HepG2 (cell line): ENCODE measurements around the gene TUBG2. TPM values are rescaled to one million over a fixed set of nuclear protein-coding genes. Genes with fewer than 3 reads are reported as not detected.

Source experiments
- ATAC-seq: fragments of 200-7000 bp; cut with Tn5 transposase; 3 replicates; pipeline ENCODE4 v1.9.1; 2020; ENCODE audit warnings: mild to moderate bottlenecking, moderate library complexity
- BruUV-seq: library from RNA; stranded (reverse); fragments of 400-500 nt; replicated peaks from 2 replicates; lab custom pipeline; 2021; lab: Mats Ljungman, UMichigan
- CTCF ChIA-PET: fragments of 300-600 bp; formaldehyde crosslinking; extraction: SDS; loops from one replicate; lab custom pipeline; 2021; ENCODE audit warnings: low total read pairs, inconsistent platforms, low intra/inter-chr PET ratio; lab: Yijun Ruan, JAX
- POLR2A ChIA-PET: fragments of 350-600 bp; sonication (Branson Sonifier 250); formaldehyde crosslinking; loops from one replicate; lab custom pipeline; 2020; ENCODE audit warnings: antibody characterized with exemption, inconsistent platforms; lab: Yijun Ruan, JAX
- DNase-seq: peaks from one replicate; pipeline ENCODE4 v3.0.0-alpha.2; 2015; ENCODE audit warnings: low spot score
- FAIRE-seq: peaks from 3 replicates; lab custom pipeline; 2011; peaks lifted over from hg19 to GRCh38; lab: Jason Lieb, UNC
- H2AFZ ChIP-seq: one replicate; pipeline ENCODE4 v1.6.1; 2011; ENCODE audit warnings: low read length, inconsistent platforms
- H3K27ac ChIP-seq: fragments of 300-600 bp; 3 replicates; pipeline ENCODE4 v1.8.0; 2011; ENCODE audit warnings: mixed run types, mild to moderate bottlenecking, mixed read lengths, low read length, inconsistent platforms; ENCODE audit not compliant: insufficient read depth; ENCODE audit errors: extremely low read length
- H3K27me3 ChIP-seq, 2 experiments: fragments of 200-600 bp in 1 of 2; 2 replicates in 1 of 2; 3 replicates in 1 of 2; pipeline versions ENCODE4 v1.6.0 to v1.8.0; 2011; ENCODE audit warnings: low read length in 2 of 2, mild to moderate bottlenecking in 2 of 2, moderate library complexity in 2 of 2, inconsistent platforms in 1 of 2; ENCODE audit not compliant: insufficient read depth in 2 of 2, control insufficient read depth in 1 of 2
- H3K36me3 ChIP-seq, 2 experiments: fragments of 200-600 bp in 1 of 2; replicated peaks in 1 of 2; 2 replicates in 1 of 2; 3 replicates in 1 of 2; pipeline versions ENCODE4 v1.5.1 to v1.8.0; 2011; ENCODE audit warnings: low read length in 2 of 2, inconsistent platforms in 1 of 2; ENCODE audit not compliant: insufficient read depth in 2 of 2, control insufficient read depth in 1 of 2
- H3K4me1 ChIP-seq: 2 replicates; pipeline ENCODE4 v1.5.1; 2012; ENCODE audit warnings: low read length, inconsistent platforms; ENCODE audit not compliant: insufficient read depth
- H3K4me2 ChIP-seq: 2 replicates; pipeline ENCODE4 v1.6.0; 2011; ENCODE audit warnings: low read depth, low read length, inconsistent platforms
- H3K4me3 ChIP-seq, 3 experiments: fragments of 200-600 bp in 1 of 3; sonication (generic), shearing (Covaris generic) in 1 of 3; replicated peaks in 1 of 3; 2 replicates each; pipeline ENCODE4 v1.5.1; 2011 to 2016; ENCODE audit warnings: low read length in 3 of 3, inconsistent platforms in 2 of 3, low read depth in 2 of 3, mild to moderate bottlenecking in 2 of 3, control low read depth in 1 of 3, mixed read lengths in 1 of 3; ENCODE audit not compliant: insufficient read depth in 1 of 3
- H3K79me2 ChIP-seq: one replicate; pipeline ENCODE4 v1.6.1; 2011; ENCODE audit warnings: low read length, inconsistent platforms; ENCODE audit not compliant: insufficient read depth
- H3K9ac ChIP-seq: 2 replicates; pipeline ENCODE4 v1.6.0; 2011; ENCODE audit warnings: mild to moderate bottlenecking, low read depth, low read length, inconsistent platforms; ENCODE audit not compliant: insufficient read depth
- H3K9me3 ChIP-seq: 2 replicates; pipeline ENCODE4 v1.5.1; 2012; ENCODE audit warnings: mild to moderate bottlenecking, low read length
- H4K20me1 ChIP-seq: 2 replicates; pipeline ENCODE4 v1.6.0; 2011; ENCODE audit warnings: inconsistent platforms, mild to moderate bottlenecking, low read length, moderate library complexity; ENCODE audit not compliant: insufficient read depth
- ATAD3A ChIP-seq: sonication (generic); formaldehyde crosslinking; IDR thresholded peaks from 2 replicates; pipeline ENCODE4 v1.4.0; 2020; ENCODE audit warnings: missing genetic modification reagents
- ATF7-NPFF ChIP-seq: sonication (generic); formaldehyde crosslinking; IDR thresholded peaks from 2 replicates; pipeline ENCODE4 v1.8.1; 2023; ENCODE audit warnings: mild to moderate bottlenecking, low read depth, missing genetic modification reagents, moderate library complexity
- CEBPZ ChIP-seq: IDR thresholded peaks from 2 replicates; pipeline ENCODE4 v1.6.1; 2012; ENCODE audit warnings: low read length, improper control_type of control experiment
- CREBL2 ChIP-seq: sonication (generic); formaldehyde crosslinking; IDR thresholded peaks from 2 replicates; pipeline ENCODE4 v1.8.1; 2023; ENCODE audit warnings: missing genetic modification reagents, mild to moderate bottlenecking, borderline replicate concordance
- ELF4 ChIP-seq: sonication (generic); formaldehyde crosslinking; IDR thresholded peaks from 2 replicates; pipeline ENCODE4 v1.5.0; 2020; ENCODE audit warnings: missing genetic modification reagents, mild to moderate bottlenecking, moderate library complexity, borderline replicate concordance
- ETV6 ChIP-seq: sonication (generic); formaldehyde crosslinking; conservative IDR thresholded peaks from 2 replicates; pipeline ENCODE4 v1.4.0; 2020; ENCODE audit warnings: missing genetic modification reagents
- FIP1L1 ChIP-seq: fragments of 200-400 bp; formaldehyde crosslinking; IDR thresholded peaks from 2 replicates; pipeline ENCODE4 v1.6.1; 2018; ENCODE audit warnings: low read depth, mild to moderate bottlenecking, low read length, moderate library complexity, borderline replicate concordance; ENCODE audit not compliant: insufficient read depth
- MEIS2 ChIP-seq: sonication (generic); formaldehyde crosslinking; IDR thresholded peaks from 2 replicates; pipeline ENCODE4 v1.9.0; 2021; ENCODE audit warnings: mild to moderate bottlenecking, missing genetic modification reagents
- ZNF282 ChIP-seq: fragments of 450-650 bp; IDR thresholded peaks from 2 replicates; pipeline ENCODE4 v1.6.1; 2018; ENCODE audit not compliant: partially characterized antibody
- ZNF382 ChIP-seq: sonication (generic); formaldehyde crosslinking; IDR thresholded peaks from 2 replicates; pipeline ENCODE4 v1.5.0; 2020; ENCODE audit warnings: missing genetic modification reagents, mild to moderate bottlenecking, borderline replicate concordance
- ZNF556 ChIP-seq: sonication (generic); formaldehyde crosslinking; IDR thresholded peaks from 2 replicates; pipeline ENCODE4 v1.4.0; 2020; ENCODE audit warnings: mild to moderate bottlenecking, missing genetic modification reagents, borderline replicate concordance
- ZNF605 ChIP-seq: sonication (generic); formaldehyde crosslinking; IDR thresholded peaks from 2 replicates; pipeline ENCODE4 v1.8.0; 2022; ENCODE audit warnings: mild to moderate bottlenecking, missing genetic modification reagents
- ZNF672 ChIP-seq: sonication (generic); formaldehyde crosslinking; IDR thresholded peaks from 2 replicates; pipeline ENCODE4 v1.8.1; 2022; ENCODE audit warnings: missing genetic modification reagents
- ZNF710 ChIP-seq: sonication (generic); formaldehyde crosslinking; IDR thresholded peaks from 2 replicates; pipeline ENCODE4 v1.5.0; 2020; ENCODE audit warnings: mild to moderate bottlenecking, missing genetic modification reagents, borderline replicate concordance
- WGBS: methylation state at CpG from one replicate; pipeline ENCODE4 v1.1.6; 2017; ENCODE audit warnings: low lambda C conversion rate; 5-methylcytosine and 5-hydroxymethylcytosine counted together
- in situ Hi-C: cut with HindIII; loops from 2 replicates; pipeline ENCODE4 v1.10.0; 2017; ENCODE audit warnings: low pct_unique_long_range_greater_than_20kb; ENCODE audit not compliant: extremely low pct_ligation_motif_present
- intact Hi-C: fragments of 100-400 bp; cut with micrococcal nuclease; formaldehyde crosslinking; loops from one replicate; pipeline ENCODE4 v1.10.0; 2022; ENCODE audit not compliant: unreplicated experiment
- polyA plus RNA-seq, 8 experiments: library from polyadenylated mRNA; depleted of rRNA in 3 of 8; stranded (reverse) in 7 of 8; unstranded in 1 of 8; fragments of >200 nt; fragmentation: Illumina TruSeq in 4 of 8; extraction: Trizol in 4 of 8; gene quantifications; 2 replicates each; pipeline versions ENCODE4 v1.2.1 to v1.2.3, GENCODE V29; 2011 to 2016; ENCODE audit warnings: low read depth in 4 of 8, missing spikeins in 1 of 8, mixed read lengths in 1 of 8; ENCODE audit not compliant: insufficient read depth in 1 of 8
- total RNA-seq, 5 experiments: library from RNA; depleted of rRNA; stranded (reverse); fragments of >200 nt; fragmentation: Illumina TruSeq; extraction: Trizol; gene quantifications; 2 replicates each; pipeline ENCODE4 v1.2.3, GENCODE V29; 2016; ENCODE audit warnings: low read depth in 1 of 5

TUBG2 gene
- total and polyA plus RNA-seq, 2 of the 13 experiments (the other 11 are each of a cell fraction or from before 2014, with no cell fraction given): 16.0 to 42.3 TPM

- Histone ChIP-seq H3K4me3 (no peak overlapping the region), H4K20me1 (no peaks in the 10 kb centered on the region), H3K36me3 (peaks cover 3 to 5% of the 10 kb centered on the region in 2 experiments; a peak in 4 of 5 replicates), H3K4me2 (no peak overlapping the region), H3K9ac (no peak overlapping the region), H3K4me1 (no peaks in the 10 kb centered on the region), H3K9me3 (no peaks in the 10 kb centered on the region), H3K79me2 (no peaks in the 10 kb centered on the region), H3K27me3 (no peaks in the 10 kb centered on the region), H2AFZ (no peak overlapping the region), H3K27ac (no peak overlapping the region)
- DNase-seq: no peak
- 98% methylated on average over 20 of the region's 20 CpGs for WGBS
- intact Hi-C loops (no loop called here), in situ Hi-C loops (no loop called here)
- no peak for FAIRE-seq
- CTCF ChIA-PET: no interaction called here
- BruUV-seq: no TSS peak
- no peak for TF ChIP-seq ZNF556 (CRISPR knock-in tag)
- no peak for TF ChIP-seq ZNF282
- TF ChIP-seq MEIS2 (CRISPR knock-in tag): no peak
- no peak for TF ChIP-seq ZNF710 (CRISPR knock-in tag)
- no peak for TF ChIP-seq ZNF382 (CRISPR knock-in tag)
- no peak for TF ChIP-seq CREBL2 (CRISPR knock-in tag)
- no peak for TF ChIP-seq ZNF672 (CRISPR knock-in tag)
- TF ChIP-seq ATF7-NPFF (CRISPR knock-in tag): no peak
- TF ChIP-seq ZNF605 (CRISPR knock-in tag): no peak
- TF ChIP-seq CEBPZ: no peak
- no peak for TF ChIP-seq ATAD3A (CRISPR knock-in tag)
- no peak for TF ChIP-seq FIP1L1
- no peak for TF ChIP-seq ELF4 (CRISPR knock-in tag)
- no peak for TF ChIP-seq ETV6 (CRISPR knock-in tag)
- POLR2A ChIA-PET: no interaction called here
- no peak for ATAC-seq
These were observed 36.4 kb downstream of the TUBG2 start for GRCh38 chr17:42695500-42695899.
